GM12864 (cell line): ENCODE measurements around the gene STK39.

Source experiments
- DNase-seq: peaks from one replicate; pipeline ENCODE4 v3.0.0-alpha.2; 2011; ENCODE audit warnings: low read depth
- H3K4me3 ChIP-seq: 2 replicates; pipeline ENCODE4 v1.5.1; 2011; ENCODE audit warnings: mild to moderate bottlenecking, low read depth, low read length, control low read depth
- TF ChIP-seq, protein P1 (sequence below): IDR thresholded peaks from 2 replicates; pipeline ENCODE4 v1.5.1; 2011; ENCODE audit warnings: low read depth, mild to moderate bottlenecking, moderate library complexity, low read length, control low read depth, inconsistent platforms; ENCODE audit errors: missing control alignments

STK39 gene

DNA sequence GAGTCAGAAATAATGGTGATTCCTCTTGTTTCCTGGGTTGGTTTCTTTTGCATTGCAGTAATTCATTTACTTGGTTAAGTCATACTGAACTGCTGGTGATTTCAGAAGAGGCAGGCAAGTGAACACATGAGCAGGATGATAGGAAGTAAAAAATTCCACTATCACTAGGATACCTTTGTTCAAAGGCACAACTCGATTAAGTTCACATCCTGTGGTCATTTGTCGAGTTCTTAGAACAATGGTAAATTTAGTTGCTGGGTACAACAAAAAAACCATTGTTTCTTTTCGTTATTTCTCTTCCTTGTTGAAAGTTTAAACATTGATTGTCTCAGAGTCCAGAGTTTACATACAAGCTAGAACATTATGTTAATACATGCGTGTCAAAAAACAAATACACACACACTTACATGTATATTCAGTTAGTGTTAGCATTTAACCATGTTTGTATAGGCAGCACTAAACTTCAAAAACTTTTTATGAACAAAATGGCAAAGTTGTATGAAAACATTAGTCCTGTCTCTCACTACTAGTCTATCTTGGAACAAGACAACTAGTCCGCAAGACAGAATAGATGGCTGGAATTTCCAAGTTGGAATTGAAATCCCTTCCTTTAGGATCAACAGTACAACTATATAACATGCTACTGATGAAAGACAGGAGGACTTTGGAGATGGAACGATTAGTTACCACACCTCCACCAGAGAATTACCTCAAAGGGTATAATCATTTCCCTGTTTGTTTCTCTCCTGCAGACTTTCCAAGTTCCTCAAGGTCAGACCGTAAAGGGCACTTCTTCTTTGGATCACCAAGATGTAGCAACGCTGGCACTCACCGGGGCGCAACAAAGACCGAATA, 26.2 kb downstream of the STK39 start:
- H3K4me3 ChIP-seq: no peak overlapping the region
- DNase-seq: no peak
- TF ChIP-seq, protein P1, sequence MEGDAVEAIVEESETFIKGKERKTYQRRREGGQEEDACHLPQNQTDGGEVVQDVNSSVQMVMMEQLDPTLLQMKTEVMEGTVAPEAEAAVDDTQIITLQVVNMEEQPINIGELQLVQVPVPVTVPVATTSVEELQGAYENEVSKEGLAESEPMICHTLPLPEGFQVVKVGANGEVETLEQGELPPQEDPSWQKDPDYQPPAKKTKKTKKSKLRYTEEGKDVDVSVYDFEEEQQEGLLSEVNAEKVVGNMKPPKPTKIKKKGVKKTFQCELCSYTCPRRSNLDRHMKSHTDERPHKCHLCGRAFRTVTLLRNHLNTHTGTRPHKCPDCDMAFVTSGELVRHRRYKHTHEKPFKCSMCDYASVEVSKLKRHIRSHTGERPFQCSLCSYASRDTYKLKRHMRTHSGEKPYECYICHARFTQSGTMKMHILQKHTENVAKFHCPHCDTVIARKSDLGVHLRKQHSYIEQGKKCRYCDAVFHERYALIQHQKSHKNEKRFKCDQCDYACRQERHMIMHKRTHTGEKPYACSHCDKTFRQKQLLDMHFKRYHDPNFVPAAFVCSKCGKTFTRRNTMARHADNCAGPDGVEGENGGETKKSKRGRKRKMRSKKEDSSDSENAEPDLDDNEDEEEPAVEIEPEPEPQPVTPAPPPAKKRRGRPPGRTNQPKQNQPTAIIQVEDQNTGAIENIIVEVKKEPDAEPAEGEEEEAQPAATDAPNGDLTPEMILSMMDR: no peak

GRCh38 chr2:168217920-168218319, 29.5 kb downstream of the STK39 start:
- DNase-seq: no peak
- H3K4me3 ChIP-seq: no peak overlapping the region
- TF ChIP-seq, protein P1: no peak

DNA sequence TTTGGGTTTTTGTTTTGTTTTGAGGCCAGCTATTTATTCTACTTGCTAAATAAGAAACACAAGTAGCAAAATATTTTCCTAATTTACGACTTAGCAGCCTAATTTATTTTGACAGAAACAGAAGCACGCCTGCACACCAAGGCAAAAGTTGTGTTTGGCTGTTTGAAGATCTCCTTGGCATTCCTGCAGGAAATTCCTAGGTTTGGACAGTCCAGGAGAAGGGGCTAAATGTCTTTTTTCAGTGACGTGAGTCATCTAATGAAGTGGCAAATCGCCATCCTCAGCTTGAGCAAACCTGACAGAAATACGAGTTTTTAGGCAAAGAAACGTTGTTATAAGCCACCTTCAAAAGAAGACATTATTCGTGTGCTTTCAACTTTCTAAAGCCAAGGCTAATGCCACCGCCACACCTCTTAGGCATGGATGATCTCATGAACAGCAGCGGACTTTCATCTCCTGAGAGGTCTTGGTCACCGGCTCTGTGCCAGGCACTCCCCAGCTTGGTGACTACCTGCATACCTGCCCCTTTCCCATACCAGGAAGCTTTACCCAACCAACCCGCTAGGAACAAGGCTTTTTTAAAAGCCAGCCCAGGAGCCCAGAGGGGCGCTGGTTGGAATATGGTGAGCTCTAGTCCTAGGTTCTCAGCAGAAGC, 30.9 kb downstream of the STK39 start:
- H3K4me3 ChIP-seq: no peak overlapping the region
- no peak for DNase-seq
- TF ChIP-seq, protein P1: no peak

DNA sequence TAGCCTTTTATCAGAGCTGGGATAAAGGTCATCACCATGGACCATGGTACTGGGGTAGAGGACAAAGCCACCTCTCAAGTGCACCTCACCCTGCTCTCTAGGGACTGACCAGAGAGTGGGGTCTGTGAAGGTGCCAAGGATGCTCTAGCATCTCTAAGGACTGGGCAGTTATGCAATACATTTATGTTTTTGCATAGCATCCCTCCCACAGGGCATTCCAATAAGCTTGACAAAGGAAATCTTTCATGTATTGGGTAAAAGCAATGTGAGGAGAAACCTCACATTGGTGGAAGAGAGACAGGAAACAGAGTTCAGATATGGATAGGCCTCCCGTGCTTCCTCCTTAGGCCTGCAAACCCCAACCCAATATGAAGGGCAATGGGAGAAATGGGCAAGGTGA, 31.6 kb downstream of the STK39 start:
- TF ChIP-seq, protein P1: no peak
- DNase-seq: no peak
- H3K4me3 ChIP-seq: no peak overlapping the region

- TF ChIP-seq, protein P1: no peak
- DNase-seq: no peak
- no peak overlapping the region for H3K4me3 ChIP-seq
Measured at GRCh38 chr2:168212866-168213265, 34.5 kb downstream of the STK39 start.

DNA sequence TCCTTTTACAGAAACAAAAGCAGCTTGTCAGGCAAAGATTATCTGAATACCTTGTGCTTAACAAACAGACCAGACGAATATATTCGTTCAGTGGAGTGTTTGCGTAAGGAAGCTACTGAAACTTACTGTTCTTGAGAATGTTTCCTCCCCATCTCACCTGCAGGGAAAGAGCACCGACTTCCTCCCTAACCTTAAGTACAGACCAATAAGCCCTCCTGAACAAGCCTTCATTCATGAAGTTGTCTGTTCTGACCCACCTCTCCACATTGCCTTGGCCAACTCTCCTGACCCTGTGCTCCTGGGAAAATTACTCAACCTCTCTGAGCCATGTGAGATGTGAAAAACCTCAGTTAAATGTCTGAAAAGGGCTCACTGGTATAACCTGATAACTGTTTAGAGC, 35.2 kb downstream of the STK39 start:
- no peak overlapping the region for H3K4me3 ChIP-seq
- DNase-seq: no peak
- TF ChIP-seq, protein P1: no peak
